H9 (cell line): ENCODE data around the gene MBNL1. TPM values are rescaled to one million over a fixed set of nuclear protein-coding genes. Genes with fewer than 3 reads are reported as not detected.

Experiments used
- DNase-seq: peaks from one replicate; pipeline ENCODE4 v3.0.0-alpha.2; 2017
- H2AFZ ChIP-seq: one replicate; pipeline ENCODE4 v1.6.1; 2013; ENCODE audit warnings: mild to moderate bottlenecking, low read length, control low read depth, moderate library complexity
- H2AK5ac ChIP-seq: 2 replicates; pipeline ENCODE4 v1.6.1; 2013; ENCODE audit warnings: low read length, control low read depth, mixed read lengths; ENCODE audit not compliant: insufficient read length
- H2BK120ac ChIP-seq: one replicate; pipeline ENCODE4 v1.6.1; 2013; ENCODE audit warnings: low read depth, mild to moderate bottlenecking, low read length, control low read depth, inconsistent platforms; ENCODE audit not compliant: poor library complexity, severe bottlenecking
- H2BK12ac ChIP-seq: 2 replicates; pipeline ENCODE4 v1.6.1; 2013; ENCODE audit warnings: low read length, control low read depth, mixed read lengths, low read depth; ENCODE audit not compliant: insufficient read length
- H2BK15ac ChIP-seq: 2 replicates; pipeline ENCODE4 v1.6.1; 2013; ENCODE audit warnings: low read depth, low read length, control low read depth
- H2BK20ac ChIP-seq: one replicate; pipeline ENCODE4 v1.6.1; 2013; ENCODE audit warnings: low read depth, mild to moderate bottlenecking, low read length, control low read depth, inconsistent platforms; ENCODE audit not compliant: poor library complexity, severe bottlenecking
- H2BK5ac ChIP-seq: 2 replicates; pipeline ENCODE4 v1.6.1; 2013; ENCODE audit warnings: low read length, control low read depth, mixed read lengths; ENCODE audit not compliant: insufficient read length
- H3K14ac ChIP-seq: 2 replicates; pipeline ENCODE4 v1.6.1; 2013; ENCODE audit warnings: low read length, control low read depth; ENCODE audit not compliant: insufficient read depth
- H3K18ac ChIP-seq: 2 replicates; pipeline ENCODE4 v1.6.1; 2013; ENCODE audit warnings: low read depth, mild to moderate bottlenecking, mixed read lengths, low read length, control low read depth; ENCODE audit not compliant: insufficient read length
- H3K23ac ChIP-seq: 2 replicates; pipeline ENCODE4 v1.6.1; 2013; ENCODE audit warnings: low read length, control low read depth, mixed read lengths, low read depth; ENCODE audit not compliant: insufficient read length
- H3K23me2 ChIP-seq: 2 replicates; pipeline ENCODE4 v1.6.1; 2013; ENCODE audit warnings: low read depth, mild to moderate bottlenecking, mixed read lengths, low read length, control low read depth; ENCODE audit not compliant: insufficient read length, poor library complexity, severe bottlenecking
- H3K27ac ChIP-seq: 2 replicates; pipeline ENCODE4 v1.5.1; 2013; ENCODE audit warnings: low read length, control low read depth, mixed read lengths, low read depth; ENCODE audit not compliant: insufficient read length
- H3K27me3 ChIP-seq: 2 replicates; pipeline ENCODE4 v1.6.1; 2013; ENCODE audit warnings: low read length, control low read depth, inconsistent platforms; ENCODE audit not compliant: insufficient read depth
- H3K4ac ChIP-seq: 2 replicates; pipeline ENCODE4 v1.6.1; 2013; ENCODE audit warnings: low read depth, mild to moderate bottlenecking, control low read depth, inconsistent platforms, low read length, moderate library complexity
- H3K4me1 ChIP-seq: 2 replicates; pipeline ENCODE4 v1.6.1; 2013; ENCODE audit warnings: low read length, control low read depth, inconsistent platforms; ENCODE audit not compliant: insufficient read depth
- H3K4me2 ChIP-seq: 2 replicates; pipeline ENCODE4 v1.6.1; 2013; ENCODE audit warnings: low read length, control low read depth, mixed read lengths; ENCODE audit not compliant: insufficient read length, insufficient read depth
- H3K56ac ChIP-seq: 2 replicates; pipeline ENCODE4 v1.6.1; 2013; ENCODE audit warnings: low read depth, mild to moderate bottlenecking, mixed read lengths, low read length, control low read depth; ENCODE audit not compliant: insufficient read length
- H3K79me1 ChIP-seq: 2 replicates; pipeline ENCODE4 v1.6.1; 2013; ENCODE audit warnings: low read depth, mild to moderate bottlenecking, moderate library complexity, low read length, control low read depth, inconsistent platforms; ENCODE audit not compliant: insufficient read depth, poor library complexity, severe bottlenecking
- H3K79me2 ChIP-seq: 2 replicates; pipeline ENCODE4 v1.6.1; 2013; ENCODE audit warnings: low read length, control low read depth, inconsistent platforms; ENCODE audit not compliant: insufficient read depth
- H3K9ac ChIP-seq: 2 replicates; pipeline ENCODE4 v1.6.1; 2013; ENCODE audit warnings: low read length, control low read depth, mixed read lengths; ENCODE audit not compliant: insufficient read length; ENCODE audit errors: extremely low read depth
- H3K9me3 ChIP-seq: one replicate; pipeline ENCODE4 v1.6.1; 2013; ENCODE audit warnings: low read depth, low read length, inconsistent platforms; ENCODE audit not compliant: control insufficient read depth
- H3T11ph ChIP-seq: one replicate; pipeline ENCODE4 v1.6.1; 2013; ENCODE audit warnings: mild to moderate bottlenecking, low read length, control low read depth, inconsistent platforms
- H4K20me1 ChIP-seq: one replicate; pipeline ENCODE4 v1.6.1; 2013; ENCODE audit not compliant: control insufficient read depth, insufficient read length, insufficient read depth
- H4K5ac ChIP-seq: 2 replicates; pipeline ENCODE4 v1.6.1; 2013; ENCODE audit warnings: low read depth, mild to moderate bottlenecking, mixed read lengths, low read length, control low read depth; ENCODE audit not compliant: insufficient read length
- H4K8ac ChIP-seq: replicated peaks from 2 replicates; pipeline ENCODE4 v1.6.1; 2013; ENCODE audit warnings: low read length, control low read depth, mixed read lengths, low read depth; ENCODE audit not compliant: insufficient read length
- H4K91ac ChIP-seq: 2 replicates; pipeline ENCODE4 v1.6.1; 2013; ENCODE audit warnings: low read depth, mild to moderate bottlenecking, moderate library complexity, mixed read lengths, low read length, control low read depth; ENCODE audit not compliant: insufficient read length
- H3K27ac Mint-ChIP-seq, 3 experiments: 2 replicates in 2 of 3; 3 replicates in 1 of 3; pipeline ENCODE4 v1.8.0; 2020 to 2021; ENCODE audit warnings: mixed read lengths in 3 of 3, mild to moderate bottlenecking in 1 of 3, moderate library complexity in 1 of 3
- H3K27me3 Mint-ChIP-seq: 2 replicates; pipeline ENCODE4 v1.8.0; 2021; ENCODE audit warnings: low read depth, mild to moderate bottlenecking, moderate library complexity, mixed read lengths
- H3K36me3 Mint-ChIP-seq, 3 experiments: 2 replicates in 2 of 3; 3 replicates in 1 of 3; pipeline ENCODE4 v1.8.0; 2020 to 2021; ENCODE audit warnings: low read depth in 3 of 3, mixed read lengths in 3 of 3; ENCODE audit not compliant: insufficient read depth in 1 of 3
- H3K4me1 Mint-ChIP-seq, 2 experiments: 2 replicates each; pipeline ENCODE4 v1.8.0; 2020; ENCODE audit warnings: mixed read lengths in 2 of 2
- H3K4me3 Mint-ChIP-seq, 2 experiments: 2 replicates in 1 of 2; 3 replicates in 1 of 2; pipeline ENCODE4 v1.8.0; 2020 to 2021; ENCODE audit warnings: mild to moderate bottlenecking in 2 of 2, mixed read lengths in 2 of 2, moderate library complexity in 1 of 2
- H3K9me3 Mint-ChIP-seq, 2 experiments: 2 replicates in 1 of 2; 3 replicates in 1 of 2; pipeline ENCODE4 v1.8.0; 2020; ENCODE audit warnings: mild to moderate bottlenecking in 2 of 2, mixed read lengths in 2 of 2, moderate library complexity in 1 of 2
- WGBS: extraction: QIAGEN DNeasy Blood & Tissue Kit; methylation state at CpG from one replicate; pipeline ENCODE4 v1.1.7; 2013; ENCODE audit warnings: missing lambda C conversion rate, low lambda C conversion rate, mixed read lengths; ENCODE audit not compliant: insufficient read length; ENCODE audit errors: extremely low coverage; 5-methylcytosine and 5-hydroxymethylcytosine counted together
- total RNA-seq: library from RNA; stranded (reverse); gene quantifications from 2 replicates; pipeline ENCODE4 v1.2.1, GENCODE V29; 2021
- TF ChIP-seq, protein P1 (sequence below): fragments of 200-600 bp; sonication (generic); conservative IDR thresholded peaks from 3 replicates; pipeline ENCODE4 v1.8.0; 2021; ENCODE audit warnings: antibody characterized with exemption, mild to moderate bottlenecking

MBNL1 gene
- total RNA-seq, 1 experiment from 2014 or later, result 14.9 TPM

GRCh38 chr3:152253514-152253913, 15.2 kb upstream of the MBNL1 start:
- DNase-seq, result no peak

More at GRCh38 chr3:152253514-152253913, 15.2 kb upstream of the MBNL1 start:
- no peak overlapping the region for H4K91ac ChIP-seq
- H3K27me3 ChIP-seq, result no peaks in the 10 kb centered on the region
- Mint-ChIP-seq H3K4me3 (no peak overlapping the region), H3K4me1 (no peaks in the 10 kb centered on the region), H3K36me3 (no peaks in the 10 kb centered on the region), H3K27ac (no peak overlapping the region), H3K27me3 (no peaks in the 10 kb centered on the region), H3K9me3 (no peaks in the 10 kb centered on the region; a peak in 1 of 5 replicates)
- H3K14ac ChIP-seq, result no peak overlapping the region
- no peak overlapping the region for H3K56ac ChIP-seq
- H2BK20ac ChIP-seq, result no peak overlapping the region
- H4K5ac ChIP-seq, result no peak overlapping the region
- H3K27ac ChIP-seq, result no peak overlapping the region
- no peaks in the 10 kb centered on the region for H3K79me2 ChIP-seq
- no peaks in the 10 kb centered on the region; the same call in 1 of the 2 replicates for H3K4me1 ChIP-seq
- no peak overlapping the region for H3K9ac ChIP-seq
- no peak overlapping the region for H2BK120ac ChIP-seq
- H3K79me1 ChIP-seq, result no peaks in the 10 kb centered on the region
- H4K8ac ChIP-seq, result no peak overlapping the region
- no peaks in the 10 kb centered on the region for H3K23me2 ChIP-seq
- H3T11ph ChIP-seq, result no peak overlapping the region
- no peak overlapping the region for H3K4ac ChIP-seq
- H2AK5ac ChIP-seq, result no peak overlapping the region
- H2BK12ac ChIP-seq, result no peak overlapping the region
- H3K4me2 ChIP-seq, result no peak overlapping the region
- no peaks in the 10 kb centered on the region for H3K9me3 ChIP-seq
- H3K23ac ChIP-seq, result no peak overlapping the region
- no peaks in the 10 kb centered on the region for H4K20me1 ChIP-seq
- H3K18ac ChIP-seq, result no peak overlapping the region
- H2BK15ac ChIP-seq, result no peak overlapping the region
- WGBS, result no CpG with 5 or more reads among the region's 1 CpG
- no peak overlapping the region for H2AFZ ChIP-seq
- TF ChIP-seq, protein P1, sequence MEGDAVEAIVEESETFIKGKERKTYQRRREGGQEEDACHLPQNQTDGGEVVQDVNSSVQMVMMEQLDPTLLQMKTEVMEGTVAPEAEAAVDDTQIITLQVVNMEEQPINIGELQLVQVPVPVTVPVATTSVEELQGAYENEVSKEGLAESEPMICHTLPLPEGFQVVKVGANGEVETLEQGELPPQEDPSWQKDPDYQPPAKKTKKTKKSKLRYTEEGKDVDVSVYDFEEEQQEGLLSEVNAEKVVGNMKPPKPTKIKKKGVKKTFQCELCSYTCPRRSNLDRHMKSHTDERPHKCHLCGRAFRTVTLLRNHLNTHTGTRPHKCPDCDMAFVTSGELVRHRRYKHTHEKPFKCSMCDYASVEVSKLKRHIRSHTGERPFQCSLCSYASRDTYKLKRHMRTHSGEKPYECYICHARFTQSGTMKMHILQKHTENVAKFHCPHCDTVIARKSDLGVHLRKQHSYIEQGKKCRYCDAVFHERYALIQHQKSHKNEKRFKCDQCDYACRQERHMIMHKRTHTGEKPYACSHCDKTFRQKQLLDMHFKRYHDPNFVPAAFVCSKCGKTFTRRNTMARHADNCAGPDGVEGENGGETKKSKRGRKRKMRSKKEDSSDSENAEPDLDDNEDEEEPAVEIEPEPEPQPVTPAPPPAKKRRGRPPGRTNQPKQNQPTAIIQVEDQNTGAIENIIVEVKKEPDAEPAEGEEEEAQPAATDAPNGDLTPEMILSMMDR, result no peak
- no peak overlapping the region for H2BK5ac ChIP-seq
